GM18868 (cell line): Measurements from ENCODE around the gene UGGT1.

ENCODE experiments used
- ATAC-seq: cut with Tn5 transposase; IDR thresholded peaks from one replicate; pipeline ENCODE4 v1.9.1; 2021; ENCODE audit warnings: mild to moderate bottlenecking, moderate library complexity; ENCODE audit not compliant: unreplicated experiment

The UGGT1 gene

DNA sequence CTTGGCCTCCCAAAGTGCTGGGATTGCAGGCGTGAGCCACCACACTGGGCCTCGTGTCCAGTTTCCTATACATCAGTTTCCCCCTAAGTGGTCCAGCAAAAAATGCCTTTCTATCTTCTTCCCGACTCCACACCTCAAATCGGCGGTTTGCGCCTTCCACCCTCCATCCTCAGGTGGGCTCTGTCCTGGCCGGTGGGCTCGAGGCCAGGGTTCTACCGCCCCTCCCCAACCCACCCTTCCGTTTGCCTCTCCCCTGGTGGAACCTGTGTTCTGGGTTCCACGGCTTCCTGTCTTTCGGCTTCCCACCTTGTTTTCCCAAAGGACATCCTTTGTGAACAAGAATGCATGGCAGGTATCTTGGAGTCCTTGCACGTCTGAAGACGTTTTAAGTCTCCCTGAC lies 123.3 kb downstream of the UGGT1 start:
- ATAC-seq = no peak

DNA sequence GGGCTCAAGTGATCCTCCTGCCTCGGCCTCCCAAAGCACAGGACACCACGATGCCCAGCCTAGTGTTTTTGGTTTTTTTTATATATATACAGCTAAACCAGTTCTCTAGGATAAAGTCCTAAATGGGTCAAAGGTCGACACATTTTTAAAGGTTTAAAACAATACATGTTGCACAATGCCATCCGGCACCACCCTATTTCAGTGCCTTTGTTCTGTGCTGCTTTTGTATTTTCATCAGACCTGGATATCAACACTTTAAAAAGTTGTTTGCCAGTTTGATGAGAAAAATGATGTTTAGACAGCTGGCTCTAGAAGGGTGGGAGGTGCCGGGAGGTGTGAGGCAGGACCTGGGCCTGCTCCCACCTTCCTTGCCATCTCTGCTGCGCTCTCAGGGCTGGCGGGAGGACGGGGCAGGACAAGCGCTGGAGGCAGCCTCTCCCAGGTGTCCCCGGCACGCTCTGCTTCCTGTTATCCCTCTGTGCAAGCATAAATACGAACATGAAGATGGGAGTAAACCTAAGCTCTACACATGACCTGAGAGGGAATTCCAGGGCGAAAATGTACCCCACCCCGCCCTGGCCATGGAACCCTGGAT lies 124.0 kb downstream of the UGGT1 start:
- ATAC-seq = no peak

DNA sequence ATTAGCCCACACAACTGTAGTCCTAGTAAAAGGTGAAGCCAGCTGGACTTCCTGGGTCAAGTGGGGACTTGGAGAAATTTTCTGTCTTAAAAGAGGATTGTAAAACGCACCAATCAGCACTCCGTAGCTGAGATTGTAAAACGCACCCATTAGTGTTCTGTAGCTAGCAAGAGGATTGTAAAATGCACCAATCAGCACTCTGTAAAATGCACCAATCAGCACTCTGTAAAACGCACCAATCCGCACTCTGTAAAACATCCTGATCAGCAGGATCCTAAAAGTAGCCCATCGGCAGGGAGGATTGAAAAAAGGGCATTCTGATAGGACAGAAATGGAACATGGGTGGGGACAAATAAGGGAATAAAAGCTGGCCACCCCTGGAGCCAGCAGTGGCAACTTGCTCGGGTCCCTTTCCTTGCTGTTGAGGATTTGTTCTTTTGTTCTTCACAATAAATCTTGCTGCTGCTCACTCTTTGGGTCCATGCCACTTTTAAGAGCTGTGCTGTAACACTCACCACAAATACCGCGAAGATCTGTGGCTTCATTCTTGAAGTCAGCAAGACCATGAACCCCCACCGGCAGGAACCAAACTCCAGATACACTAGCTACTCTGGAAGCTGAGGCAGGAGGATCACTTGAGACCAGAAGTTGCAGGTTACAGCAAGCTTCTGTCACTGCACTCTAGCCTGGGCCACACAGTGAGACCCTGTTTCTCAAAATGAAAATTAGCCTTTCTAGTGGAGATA lies 125.1 kb downstream of the UGGT1 start:
- ATAC-seq = no peak

DNA sequence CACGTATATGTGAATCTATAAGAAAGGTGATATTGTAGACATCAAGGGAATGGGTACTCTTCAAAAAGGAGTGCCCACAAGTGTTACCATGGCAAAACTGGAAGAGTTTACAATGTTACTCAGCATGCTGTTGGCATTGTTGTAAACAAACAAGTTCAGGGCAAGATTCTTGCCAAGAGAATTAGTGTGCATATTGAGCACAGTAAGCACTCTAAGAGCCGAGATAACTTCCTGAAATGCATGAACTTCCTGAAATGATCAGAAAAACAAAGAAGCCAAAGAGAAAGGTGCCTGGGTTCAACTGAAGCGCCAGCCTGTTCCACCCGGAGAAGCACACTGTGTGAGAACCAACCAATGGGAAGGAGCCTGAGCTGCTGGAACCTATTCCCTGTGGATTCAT lies 126.7 kb downstream of the UGGT1 start:
- ATAC-seq = no peak

DNA sequence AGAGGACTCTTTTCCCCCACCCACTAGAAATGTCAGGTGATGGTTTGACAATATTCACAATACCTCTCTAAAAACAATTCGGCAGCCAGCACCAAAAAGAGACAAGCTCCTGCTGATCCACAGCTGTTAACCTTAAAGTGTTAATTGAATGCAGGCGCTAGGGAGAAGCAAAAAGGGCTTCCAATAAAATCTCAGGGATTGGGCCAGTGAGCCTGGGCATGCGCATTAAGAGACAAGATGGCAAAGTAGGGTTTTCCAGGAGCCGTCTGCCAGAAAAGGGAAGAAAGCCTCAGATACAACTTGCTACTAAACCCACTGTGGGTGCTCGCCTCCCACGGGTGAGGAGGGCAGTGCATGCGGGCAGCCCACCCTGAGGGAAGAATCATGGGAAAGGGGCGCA lies 128.9 kb downstream of the UGGT1 start:
- no peak for ATAC-seq

DNA sequence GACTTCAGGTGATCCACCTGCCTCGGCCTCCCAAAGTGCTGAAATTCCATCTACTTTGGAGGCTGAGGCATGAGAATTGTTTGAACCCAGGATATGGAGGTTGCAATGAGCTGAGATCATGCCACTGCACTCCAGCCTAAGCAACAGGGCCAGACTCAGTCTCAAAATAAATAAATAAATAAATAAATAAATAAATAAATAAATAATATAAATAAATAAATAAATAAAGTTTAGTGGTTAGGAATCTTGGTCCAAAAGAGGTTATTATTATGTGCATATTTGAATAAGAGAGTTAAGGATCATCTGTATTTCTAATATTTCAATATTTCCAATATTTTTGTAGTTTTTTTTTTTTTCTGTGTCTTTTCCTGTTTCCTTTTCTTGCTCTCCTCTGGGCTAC lies 136.9 kb downstream of the UGGT1 start:
- ATAC-seq = no peak

DNA sequence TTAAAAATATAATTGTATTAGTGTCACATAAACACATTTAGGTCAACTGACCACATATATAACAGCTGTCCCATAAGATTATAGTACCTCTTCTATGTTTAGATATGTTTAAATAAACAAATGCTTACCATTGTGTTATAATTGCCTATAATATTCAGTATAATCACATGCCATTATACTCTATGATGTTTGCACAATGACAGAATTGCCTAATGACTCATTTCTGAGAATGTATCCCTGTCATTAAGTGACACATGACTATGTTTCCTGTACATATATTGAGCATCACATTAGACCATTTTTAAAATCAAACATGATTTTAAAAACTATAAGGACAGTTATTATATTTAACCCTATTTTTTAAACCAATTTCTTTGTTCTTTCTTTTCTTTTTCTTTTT lies 137.9 kb downstream of the UGGT1 start:
- no peak for ATAC-seq

DNA sequence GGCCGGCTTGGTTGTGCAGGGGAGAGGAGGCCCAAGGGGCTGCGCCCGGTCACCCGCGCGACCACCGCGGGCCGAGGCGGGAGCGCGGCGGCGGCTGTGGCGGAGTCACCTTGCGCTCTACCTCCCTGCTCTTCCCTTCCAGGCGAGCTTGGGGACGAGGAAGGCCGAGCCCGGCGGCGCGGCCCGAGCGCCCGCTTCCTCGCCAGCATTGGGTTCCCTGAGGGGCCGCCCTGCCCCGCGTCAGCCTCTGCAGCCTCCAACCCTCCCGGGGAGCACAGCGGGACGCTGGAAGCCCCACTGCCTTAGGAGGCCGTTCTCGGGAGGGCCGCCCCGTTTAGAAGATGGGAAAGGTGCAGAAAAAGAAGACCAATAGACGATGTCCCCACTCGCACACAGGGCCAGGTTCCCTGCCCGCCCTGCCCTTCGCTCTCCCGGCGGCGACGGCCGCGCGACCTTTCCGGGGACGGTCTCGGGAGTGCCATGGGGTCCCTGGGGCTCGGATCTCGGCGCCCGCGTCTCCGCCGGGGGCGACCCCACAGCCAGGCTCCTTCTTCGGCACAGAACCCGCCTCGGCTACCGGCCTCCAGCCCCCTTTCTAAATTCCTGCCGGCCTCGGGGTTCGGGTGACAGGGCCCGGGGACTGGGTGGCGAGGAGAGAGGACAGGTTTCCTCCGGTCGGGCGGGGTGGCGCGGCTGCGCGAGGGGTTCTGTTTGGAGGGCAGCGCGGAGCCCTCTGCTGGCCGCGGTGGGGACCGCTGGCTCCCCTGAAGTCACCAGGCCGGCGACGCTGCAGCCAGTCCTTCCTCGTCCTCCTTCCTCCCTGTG lies 142.2 kb downstream of the UGGT1 start:
- ATAC-seq = peak; percentile 98

DNA sequence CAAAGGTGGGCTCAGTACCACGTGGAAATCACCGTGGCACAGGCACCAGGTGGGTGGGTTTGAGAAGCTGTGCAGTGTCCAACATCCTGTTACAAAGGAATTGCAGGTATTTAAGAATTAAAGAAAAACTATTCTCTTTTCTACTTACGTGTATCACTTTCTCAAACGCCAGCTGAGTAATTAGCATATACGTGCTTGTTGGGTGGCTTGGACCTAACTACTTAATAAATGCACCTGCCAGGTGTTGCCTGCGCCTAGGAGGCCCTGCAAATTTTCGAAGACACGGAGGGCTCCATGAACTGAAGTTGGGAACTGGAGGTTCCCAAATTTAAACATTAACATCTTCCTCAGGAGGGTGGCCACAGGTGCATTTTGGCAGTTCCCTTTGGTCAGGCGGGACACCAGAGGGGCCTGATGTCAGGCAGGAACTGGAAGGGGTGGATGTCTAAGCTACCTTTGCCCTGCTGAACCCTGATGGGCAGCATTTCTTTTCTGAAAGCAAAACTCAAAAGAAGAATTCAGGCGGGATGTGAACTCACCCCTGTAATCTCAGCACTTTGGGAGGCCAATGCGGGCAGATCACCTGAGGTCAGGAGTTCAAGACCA lies 142.9 kb downstream of the UGGT1 start:
- peak; percentile 9 for ATAC-seq

DNA sequence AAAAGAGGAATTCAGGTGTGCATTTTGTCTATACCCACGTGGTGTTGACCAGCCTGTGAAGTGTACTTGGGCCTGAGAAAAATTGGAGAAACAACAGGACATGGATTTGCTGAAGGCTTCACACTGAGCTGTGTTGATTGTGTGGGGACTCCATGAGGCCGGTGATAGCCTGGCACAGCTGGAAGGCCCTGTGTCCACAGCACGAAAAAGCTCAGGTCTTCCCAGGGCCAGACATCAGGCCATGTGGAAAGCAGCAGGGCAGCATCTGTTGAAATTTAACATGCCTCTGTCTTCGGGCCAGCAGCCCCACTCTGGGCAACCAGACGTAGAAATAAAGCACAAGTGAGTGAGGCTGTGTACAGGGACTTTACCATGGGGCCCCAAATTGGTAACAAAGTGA lies 143.6 kb downstream of the UGGT1 start:
- ATAC-seq = no peak

DNA sequence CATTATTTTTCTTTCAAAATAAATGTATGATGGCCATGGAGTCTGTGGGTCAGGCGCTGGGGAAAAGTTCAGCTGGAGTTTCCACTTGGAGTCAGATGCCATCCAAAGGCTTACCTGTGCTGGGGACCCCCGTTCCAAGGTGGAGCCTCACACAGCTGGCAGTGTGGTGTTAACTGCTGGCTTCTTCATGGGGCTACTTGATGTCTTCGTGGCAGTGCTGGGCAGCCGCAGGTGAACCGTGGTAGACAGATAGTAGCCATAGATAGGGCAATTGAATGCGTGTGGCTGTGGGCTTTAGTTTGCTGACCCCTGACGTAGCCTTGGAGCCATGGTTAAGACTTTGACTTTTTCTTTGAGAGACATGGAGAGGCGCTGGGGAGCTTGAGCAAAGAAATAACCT lies 144.6 kb downstream of the UGGT1 start:
- ATAC-seq = no peak

DNA sequence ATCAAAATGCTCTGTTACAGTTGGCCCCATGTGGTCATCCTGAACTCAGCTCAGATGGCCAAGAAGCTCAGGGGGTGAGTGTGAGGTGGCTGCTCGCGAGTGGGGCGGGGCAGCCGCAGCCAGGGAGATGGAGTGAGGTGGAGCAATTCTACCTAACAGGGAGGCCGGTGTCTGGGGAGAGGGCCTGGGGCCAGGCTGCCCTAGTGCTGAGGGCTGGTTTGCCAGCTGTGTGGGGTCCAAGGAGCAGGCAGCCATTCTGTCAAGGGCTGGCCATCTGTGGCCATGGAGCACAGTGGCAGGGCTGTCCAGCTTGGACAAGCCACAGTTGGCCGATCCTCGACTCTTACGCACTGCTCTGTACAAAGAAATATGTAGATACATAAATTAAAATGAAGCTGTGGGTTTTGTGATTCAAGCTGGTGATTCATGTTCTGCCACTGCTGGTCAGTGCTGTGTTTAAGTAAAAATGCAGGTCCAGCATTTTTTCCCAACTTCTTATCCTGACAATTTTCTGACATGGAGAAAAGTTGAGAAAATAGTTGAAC lies 145.6 kb downstream of the UGGT1 start:
- ATAC-seq = no peak

DNA sequence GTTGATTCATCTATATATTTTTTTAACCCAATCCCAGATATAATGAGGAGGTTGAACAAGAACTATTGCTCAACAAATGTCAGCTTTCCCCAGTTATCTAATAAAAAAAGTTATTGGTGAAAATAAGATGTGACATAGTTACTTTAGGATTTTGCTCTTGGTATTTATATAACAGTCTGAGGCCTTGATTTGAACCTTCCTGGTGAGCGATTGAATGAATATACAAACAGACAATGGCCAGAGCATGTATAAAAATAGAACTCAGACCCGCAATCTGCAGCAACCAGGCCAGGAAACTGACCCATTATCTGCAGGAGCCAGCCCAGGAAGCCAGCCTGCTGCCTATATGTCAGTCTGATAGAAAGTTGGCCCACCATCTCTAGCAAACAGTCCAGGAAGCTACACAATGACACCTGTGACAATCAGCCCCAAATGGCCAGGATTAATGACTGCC lies 146.1 kb downstream of the UGGT1 start:
- no peak for ATAC-seq

DNA sequence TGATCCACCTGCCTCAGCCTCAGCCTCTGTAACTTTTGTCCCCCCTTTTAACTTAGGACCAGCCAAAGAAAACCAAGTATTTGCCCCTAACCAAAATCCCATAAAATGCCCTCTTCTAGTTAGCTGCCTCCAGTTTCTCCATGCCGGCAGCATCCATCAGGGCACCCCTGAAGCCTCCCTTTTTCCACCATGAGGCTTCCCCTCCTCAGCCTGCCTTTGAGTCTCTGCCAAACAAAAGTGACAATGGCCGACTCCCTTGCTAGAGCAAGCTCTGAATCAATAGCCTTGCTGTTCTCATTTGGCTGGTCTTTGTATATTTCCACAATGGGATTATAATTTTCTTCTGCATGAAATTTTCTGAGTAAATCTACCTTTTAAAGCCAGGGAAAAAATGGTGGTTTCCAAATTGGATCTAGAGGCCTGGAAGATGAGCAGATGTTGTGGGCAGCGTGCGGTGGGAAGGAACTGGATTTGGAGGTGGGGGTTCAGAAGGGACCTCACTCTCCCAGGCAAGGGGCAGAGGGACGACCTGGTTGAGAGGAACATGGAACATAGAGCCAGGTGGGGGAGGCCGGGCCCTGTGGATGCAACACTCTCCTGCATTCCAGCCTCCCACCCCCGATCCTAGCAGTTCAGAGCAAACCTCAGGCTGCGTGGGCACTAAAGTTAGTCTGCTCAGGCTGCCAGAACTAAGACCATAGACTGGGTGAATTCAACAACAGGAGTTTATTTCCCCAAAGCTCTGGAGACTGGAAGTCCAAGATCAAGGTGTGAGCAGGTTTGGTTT lies 147.1 kb downstream of the UGGT1 start:
- no peak for ATAC-seq

DNA sequence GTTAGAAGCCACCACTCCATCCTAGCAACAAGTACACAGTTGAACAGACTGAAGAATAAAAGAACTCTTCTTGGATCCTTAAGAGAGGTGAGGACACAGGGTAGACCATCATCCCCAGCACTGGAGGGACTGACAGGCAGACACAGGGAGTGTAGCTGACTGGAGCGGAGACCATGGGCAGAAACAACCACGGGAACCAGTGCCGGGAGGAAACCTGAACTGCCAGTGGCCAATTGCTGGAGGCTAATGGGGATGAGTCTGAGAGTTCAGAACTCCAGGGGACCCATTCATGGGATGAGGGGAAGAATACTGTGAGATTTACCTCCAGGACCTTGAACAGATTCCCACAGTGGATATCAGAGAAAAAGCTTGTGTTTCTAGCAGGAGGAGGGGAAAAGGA lies 150.9 kb downstream of the UGGT1 start:
- no peak for ATAC-seq
